GM19193 (cell line): ENCODE measurements around the gene DOCK7.

ENCODE experiments used
- POLR2A ChIP-seq: IDR thresholded peaks from 4 replicates; pipeline ENCODE4 v1.6.1; 2011; ENCODE audit not compliant: insufficient read depth, insufficient read length; ENCODE audit errors: extremely low read depth

DOCK7 gene

GRCh38 chr1:62426237-62426636 is 261.9 kb downstream of the DOCK7 start:
- no peak for TF ChIP-seq POLR2A

DNA sequence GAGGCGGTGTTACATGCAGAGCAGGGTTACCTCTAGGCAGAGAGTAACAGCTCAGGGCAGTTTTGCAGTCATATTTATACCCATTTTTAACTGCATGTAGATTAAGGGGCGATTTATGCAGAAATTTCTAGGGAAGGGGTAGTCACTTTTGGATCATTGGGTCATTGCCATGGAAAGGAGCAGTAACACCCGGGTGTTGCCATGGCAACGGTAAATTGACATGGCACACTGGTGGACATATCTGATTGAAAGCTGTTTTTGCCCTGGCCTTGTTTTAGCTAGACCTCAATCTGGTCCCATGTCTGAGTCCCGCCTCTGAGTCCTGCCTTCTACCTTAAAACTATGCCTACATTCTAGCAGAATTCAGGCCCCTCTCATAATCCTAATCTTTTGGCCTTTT is 263.1 kb downstream of the DOCK7 start:
- TF ChIP-seq POLR2A: no peak

DNA sequence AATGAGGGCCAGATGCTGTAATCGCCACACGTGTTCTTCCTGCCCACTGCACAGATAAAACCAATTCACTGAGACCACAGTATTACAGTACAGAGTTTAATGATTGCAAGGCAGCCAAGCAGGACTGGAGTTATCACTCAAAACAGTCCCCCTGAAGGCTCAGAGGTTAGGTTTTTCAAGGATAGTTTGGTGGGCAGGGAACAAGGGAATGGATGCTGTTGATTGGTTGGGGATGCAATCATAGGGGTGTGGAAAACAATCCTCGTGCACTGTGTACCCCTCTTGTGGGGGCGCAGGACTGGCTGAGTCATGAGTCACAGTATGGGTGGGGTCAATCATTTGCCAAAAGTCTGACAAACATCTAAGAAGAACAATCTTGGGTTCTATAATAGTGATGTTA is 263.8 kb downstream of the DOCK7 start:
- TF ChIP-seq POLR2A: no peak

DNA sequence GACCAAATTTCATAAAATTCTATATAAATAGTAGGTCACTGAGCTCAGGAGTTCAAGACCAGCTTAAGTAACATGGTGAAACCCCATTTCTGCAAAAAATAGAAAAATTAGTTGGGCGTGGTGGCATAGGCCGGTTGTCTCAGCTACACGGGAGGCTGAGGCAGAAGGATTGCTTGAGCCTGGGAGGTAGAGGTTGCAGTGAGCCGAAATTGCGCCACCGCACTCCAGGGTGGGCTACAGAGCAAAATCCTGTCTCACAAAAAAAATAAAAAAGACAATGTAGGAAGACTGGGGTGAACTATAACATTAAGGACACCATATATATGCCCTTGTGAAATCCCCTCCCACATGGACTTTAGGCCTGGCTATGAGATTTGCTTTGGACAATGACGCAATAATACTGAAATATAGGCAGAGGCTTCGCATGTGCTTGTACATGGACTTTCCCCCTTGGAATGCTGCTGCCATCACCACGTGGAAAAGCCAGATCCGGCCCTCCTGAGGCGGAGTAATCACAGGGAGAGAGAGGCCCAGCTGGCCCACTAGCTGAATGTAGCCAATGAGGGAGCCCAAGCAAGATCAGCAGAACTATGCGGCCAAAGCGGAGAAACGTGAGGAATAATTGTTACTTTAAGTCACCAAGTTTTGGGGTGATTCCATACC is 264.5 kb downstream of the DOCK7 start:
- no peak for TF ChIP-seq POLR2A

DNA sequence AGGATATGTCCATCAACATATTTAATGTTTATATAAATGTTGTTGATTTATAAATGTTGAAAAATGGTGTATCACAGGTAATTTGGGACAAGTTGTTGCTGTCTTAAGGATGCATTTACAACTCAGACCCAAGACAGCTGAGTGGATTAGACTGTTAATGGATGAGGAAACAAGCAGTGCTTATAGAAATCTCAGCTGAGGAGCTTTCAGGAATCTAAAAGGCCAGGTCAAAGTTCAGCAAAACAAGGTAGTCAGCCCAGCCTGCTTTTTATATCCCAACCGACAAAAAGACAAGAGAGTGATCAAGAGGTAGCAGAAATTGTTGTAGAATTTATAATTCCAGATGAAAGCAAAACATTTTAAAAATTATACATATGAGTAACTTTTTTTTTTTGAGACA is 268.0 kb downstream of the DOCK7 start:
- no peak for TF ChIP-seq POLR2A

DNA sequence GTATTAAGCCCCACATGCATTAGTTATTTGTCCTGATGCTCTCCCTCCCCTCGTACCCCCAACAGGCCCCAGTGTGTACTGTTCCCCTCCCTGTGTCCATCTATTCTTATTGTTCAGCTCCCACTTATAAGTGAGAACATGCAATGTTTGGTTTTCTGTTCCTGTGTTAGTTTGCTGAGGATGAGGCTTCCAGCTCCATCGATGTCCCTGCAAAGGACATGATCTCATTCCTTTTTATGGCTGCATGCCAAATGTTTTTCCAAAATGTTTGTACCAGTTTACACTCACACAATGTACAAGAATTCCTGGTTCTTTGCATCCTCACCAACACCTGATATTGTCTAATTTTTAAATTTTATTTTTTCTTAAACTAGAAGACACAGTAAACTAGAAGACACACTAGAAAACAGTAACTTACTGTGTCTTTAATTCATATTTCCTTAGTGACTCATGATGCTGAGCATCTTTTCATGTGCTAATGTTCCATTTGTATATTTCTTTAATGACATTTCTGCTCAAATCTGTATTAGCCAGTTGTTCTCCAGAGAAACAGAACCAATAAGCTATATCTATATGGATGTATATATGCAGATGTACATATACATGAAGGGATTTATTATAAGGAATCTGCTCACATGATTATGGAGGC is 270.7 kb downstream of the DOCK7 start:
- TF ChIP-seq POLR2A: no peak

GRCh38 chr1:62415687-62416086 is 272.5 kb downstream of the DOCK7 start:
- no peak for TF ChIP-seq POLR2A

- no peak for TF ChIP-seq POLR2A
Observed at GRCh38 chr1:62407398-62408009, 280.7 kb downstream of the DOCK7 start.

DNA sequence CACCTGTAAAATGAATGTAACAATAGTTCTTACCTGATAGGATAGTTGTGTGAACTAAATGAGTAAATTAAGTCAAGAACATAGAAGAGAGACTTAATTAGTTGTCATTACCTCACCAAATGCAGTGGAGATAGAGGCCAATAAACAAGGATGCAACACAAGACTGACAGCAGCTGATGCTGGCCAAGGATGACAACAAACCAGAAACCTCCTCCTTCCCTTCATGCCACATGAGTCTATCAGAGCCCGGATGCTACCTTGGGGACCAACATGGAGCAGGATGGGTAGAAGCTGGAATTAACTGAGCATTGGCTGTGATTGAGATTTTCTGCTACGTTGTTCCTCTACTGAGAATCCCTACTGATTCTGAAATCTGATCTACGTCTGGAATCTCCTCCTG is 281.6 kb downstream of the DOCK7 start:
- no peak for TF ChIP-seq POLR2A

- TF ChIP-seq POLR2A: no peak
Observed at GRCh38 chr1:62405247-62405646, 282.9 kb downstream of the DOCK7 start.
